GM19025 (cell line): ENCODE data around the gene FIGN.

Experiments used
- ATAC-seq: cut with Tn5 transposase; IDR thresholded peaks from one replicate; pipeline ENCODE4 v1.9.1; 2021; ENCODE audit warnings: mild to moderate bottlenecking, low read depth, moderate library complexity; ENCODE audit not compliant: unreplicated experiment

FIGN gene

DNA sequence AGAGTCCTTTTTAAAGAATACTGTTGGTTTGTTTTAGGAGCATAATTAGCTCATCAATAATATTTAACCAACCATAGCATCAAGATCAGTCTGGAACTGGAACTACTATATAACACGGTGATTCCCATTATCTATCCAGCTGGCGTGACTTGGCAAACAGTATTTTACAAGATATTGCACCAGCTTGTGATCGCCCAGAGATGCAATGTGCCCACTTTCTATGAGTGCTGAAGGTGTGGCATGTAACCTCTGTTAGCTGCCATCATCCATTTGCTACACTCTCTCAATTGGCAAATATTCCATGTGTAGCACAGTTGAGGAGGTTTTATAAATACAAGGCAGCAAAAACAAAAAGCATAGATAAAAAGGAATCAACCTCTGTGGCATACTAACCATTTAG lies 64.9 kb downstream of the FIGN start:
- ATAC-seq, result no peak

DNA sequence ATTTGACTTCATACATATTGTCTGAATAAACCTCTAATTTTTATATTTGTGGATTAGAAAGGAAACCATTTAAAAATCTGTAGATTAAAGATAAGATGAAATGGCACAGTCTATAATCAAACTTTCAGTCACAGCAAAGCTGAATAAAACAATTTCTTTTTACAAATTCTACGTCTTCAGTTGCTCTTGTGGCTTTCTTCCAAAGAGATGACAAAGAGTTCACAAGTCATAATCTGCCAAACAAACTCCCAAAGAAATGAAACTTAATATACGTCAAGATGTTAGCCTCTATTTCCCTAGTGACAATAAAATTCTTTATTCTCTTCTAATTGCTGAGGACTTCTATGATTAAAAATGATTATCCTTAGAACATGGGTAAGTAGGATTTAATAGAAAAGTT lies 66.3 kb downstream of the FIGN start:
- no peak for ATAC-seq

DNA sequence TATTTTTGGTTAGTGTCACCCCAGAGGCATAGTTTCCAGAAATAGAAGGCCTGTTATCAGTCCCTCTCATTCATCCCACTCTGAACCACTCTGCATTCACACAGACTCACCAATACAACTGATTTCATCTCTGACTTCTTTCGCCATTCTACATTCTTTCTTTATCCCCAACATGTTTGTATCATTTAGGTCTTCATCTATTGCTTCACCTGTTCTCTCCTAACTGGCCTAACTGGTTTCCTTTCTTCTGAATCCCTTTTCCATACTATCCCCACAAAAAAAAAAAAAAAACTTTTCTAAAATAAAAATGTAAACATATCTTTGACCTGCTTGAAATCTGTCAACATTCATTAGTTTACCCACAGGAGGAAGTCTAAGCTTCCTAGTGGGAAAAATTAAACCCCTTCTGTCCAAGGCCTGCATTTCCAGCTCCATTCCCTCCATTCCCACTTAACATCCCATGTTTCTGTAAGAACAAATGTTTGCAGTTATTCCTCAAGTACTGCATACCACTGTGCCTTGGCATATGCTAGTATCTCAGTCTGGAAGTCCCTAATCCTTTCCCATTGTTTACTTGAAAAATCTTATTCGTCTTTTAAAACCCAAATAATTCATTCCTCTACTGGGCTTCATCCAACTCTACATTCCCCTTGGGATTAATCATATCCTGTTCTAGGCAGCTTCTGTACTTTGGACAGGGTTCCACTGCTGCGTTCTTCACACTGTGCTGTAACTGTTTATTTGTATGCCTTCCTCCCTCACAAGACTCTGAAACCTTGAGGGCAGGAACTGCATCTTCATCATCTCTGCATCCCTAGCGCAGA lies 68.5 kb downstream of the FIGN start:
- no peak for ATAC-seq

DNA sequence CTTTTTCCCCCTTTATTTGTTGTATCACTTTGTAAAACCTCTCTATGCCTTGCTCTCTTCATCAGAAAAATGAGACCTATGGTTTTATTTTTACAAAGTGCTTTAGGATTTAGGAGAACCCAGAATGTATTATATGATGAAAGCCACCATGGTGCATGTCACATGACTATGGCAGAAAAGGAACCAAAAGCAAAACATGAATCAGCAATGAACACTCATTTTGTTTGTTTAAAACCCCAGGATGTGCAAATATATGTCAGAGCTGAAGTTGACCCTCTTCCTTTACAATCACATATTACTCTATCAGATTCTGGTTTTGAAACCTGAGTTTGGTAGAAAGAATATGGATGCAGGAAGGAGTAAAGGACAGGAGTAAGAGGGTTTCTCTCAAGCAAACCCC lies 70.0 kb downstream of the FIGN start:
- ATAC-seq, result no peak

DNA sequence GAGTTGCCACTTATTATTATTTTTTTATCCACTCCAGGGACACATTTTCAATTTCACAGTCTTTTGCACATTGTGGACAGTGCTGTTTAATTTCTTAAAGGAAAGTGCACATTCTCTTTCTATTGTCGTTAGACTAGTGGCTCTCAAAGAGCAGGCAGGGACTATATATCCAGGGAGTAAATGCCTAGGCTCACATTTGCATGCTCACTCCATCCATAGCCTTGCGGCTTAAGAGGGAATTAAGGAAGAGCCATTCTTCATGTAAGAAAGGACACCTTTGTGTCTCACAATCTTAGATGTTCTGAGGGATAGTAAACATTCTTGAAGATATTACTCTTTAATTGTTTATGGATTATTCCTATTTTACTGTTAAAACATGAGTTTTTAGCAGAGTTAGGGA lies 70.8 kb downstream of the FIGN start:
- no peak for ATAC-seq

DNA sequence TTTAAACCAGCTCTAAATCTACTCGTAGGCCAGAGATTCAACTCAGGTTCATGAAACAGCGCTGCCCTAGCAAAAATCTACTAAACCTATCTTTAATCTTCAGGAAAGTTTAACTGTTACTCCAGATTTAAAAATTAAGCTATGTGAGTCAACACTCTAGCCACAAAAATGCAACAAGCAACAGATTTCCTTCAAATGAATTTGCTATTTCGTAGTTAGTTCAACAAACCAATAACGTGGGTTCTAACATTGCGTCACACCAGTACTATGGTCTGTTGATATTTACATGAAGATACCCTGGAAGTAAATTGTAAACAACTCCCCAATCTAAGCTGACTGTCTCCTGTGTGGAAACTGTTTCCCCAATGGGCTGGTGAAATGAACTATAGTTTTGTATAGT lies 71.2 kb downstream of the FIGN start:
- ATAC-seq, result no peak

DNA sequence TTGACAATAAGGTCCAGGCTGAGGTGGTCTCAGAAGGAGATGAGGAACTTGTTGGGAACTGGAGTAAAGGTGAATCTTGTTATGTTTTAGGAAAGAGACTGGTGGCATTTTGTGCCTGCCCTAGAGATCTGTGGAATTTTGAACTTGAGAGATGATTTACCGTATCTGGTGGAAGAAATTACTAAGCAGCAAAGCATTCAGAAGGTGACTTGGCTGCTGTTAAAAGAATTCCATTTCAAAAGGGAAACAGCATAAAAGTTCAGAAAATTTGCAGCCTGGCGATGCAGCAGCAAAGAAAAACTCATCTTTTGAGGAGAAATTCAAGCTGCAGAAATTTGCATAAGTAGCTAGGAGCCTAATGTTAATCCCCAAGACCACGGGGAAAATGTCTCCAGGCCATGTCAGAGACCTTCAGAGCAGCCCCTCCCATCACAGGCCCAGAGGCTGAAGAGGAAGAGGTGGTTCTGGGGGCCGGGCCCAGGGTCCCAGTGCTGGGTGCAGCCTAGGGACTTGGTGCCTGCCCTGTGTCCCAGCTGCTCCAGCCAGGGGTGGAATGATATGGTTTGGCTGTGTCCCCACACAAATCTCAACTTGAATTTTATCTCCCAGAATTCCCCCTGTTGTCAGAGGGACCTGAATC lies 73.5 kb downstream of the FIGN start:
- no peak for ATAC-seq

DNA sequence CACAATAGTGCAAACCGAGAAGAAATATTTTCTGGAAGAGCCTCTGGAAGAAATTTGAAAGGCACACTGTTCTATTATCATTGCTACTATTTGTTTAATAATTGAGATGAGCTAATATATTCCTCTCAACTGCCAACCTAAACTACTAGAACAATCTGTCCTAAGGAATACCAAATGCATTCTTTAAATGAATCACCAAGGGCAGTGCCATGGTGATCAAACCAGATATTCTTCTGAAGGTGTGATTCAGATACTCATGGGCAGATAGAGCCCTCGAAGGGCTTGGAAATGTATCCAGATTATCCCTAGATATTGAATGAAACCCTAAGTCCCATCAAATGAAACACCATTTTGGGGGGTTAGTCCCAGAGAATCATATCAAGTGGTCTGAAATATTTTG lies 76.6 kb downstream of the FIGN start:
- ATAC-seq, result no peak

DNA sequence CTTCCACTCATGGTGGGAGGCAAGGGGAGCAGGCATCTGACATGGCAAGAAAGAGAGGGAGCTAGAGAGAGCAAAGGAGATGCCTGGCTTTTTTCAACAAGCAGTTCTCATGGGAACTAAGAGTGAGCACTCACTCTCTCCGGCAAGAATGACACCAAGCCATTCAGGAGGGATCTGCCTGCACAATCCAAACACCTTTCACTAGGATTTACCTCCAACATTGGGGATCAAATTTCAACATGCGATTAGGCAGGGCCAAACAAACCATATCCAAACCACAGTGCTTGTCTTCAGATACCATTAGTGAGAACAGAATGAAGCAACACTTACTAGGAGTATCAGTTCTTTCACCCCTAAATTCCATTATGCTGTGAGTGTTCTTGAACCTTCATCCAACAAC lies 77.3 kb downstream of the FIGN start:
- no peak for ATAC-seq

DNA sequence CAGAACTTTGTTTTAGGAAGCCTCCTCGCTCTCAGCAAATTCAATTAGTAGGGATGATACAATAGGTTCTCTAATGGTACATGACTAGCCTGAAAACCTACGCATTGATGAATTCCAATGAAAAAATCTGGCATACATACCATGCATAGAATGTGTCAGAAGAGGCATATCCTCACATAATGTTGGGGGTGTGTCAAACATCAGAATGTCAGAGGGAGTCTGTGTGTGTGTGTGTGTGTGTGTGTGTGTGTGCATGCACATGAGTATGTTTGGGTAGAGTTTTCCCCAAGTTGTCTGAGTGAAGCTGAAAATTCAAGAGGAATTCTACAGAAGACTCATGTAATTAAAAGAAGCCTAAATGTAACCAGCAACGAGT lies 78.5 kb downstream of the FIGN start:
- no peak for ATAC-seq

DNA sequence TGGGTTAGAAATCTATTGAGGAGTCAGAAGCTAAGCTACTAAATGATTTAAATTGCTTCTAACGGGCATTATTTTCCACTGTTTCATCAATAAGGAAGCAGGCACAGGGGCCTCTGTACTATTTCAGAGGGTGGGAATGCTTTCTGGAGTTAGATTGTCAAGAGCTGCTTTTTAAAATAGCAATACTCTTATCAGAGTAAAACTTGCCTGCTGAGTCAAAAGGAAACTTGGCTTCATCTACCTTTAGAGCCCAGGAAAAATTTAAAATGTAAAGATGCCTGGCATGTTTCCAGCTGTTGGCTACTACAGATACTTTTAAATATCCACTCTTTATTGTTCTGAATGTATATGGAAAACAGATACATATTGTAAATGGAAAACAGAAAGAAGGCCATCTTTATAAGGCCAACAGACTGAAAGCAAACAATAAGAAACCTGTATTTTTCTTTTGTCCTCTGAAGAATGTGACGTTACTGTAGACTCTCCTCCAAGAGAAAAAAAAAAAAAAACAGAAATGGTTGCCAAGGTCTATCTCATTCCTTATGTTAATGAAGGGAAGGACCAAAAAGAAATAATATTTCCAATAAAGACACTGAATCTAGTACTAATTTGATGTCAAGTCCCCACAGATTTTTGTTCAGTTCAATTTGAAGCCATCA lies 79.1 kb downstream of the FIGN start:
- no peak for ATAC-seq

DNA sequence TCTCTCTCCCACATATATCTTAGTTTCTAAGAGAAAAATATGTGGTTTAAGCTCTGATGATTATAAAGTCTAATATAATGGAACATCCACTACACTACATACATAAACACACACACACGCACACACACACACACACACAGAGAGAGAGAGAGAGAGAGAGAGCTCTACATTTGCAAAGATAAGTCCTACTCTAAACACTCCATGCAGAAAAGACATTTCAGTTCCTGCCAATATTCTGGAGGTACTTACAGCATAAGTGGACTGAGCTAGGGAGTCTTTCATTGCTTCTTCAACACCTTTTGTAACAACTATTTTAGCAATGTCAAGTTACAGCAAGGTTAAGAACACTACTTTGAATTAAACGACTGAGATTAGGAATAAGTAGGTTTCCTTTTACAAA lies 80.1 kb downstream of the FIGN start:
- no peak for ATAC-seq

DNA sequence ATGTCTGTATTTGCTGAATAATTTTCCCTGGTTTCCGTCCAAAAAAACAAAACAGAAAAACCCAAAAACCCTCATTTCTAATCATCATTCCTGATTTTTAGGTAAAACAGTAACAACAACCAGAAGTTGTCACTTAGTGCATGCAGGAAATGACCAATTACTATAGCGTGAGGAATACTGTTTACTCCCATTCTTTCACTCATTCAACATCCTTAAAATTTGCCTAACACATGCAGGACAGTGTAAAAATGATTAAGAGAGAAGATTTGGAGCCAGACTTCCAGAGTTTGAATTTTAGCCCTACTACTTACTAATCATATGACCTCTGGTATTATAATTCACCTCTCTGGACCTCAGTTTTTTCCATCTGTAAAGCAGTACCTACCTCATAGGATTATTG lies 83.1 kb downstream of the FIGN start:
- ATAC-seq, result no peak

DNA sequence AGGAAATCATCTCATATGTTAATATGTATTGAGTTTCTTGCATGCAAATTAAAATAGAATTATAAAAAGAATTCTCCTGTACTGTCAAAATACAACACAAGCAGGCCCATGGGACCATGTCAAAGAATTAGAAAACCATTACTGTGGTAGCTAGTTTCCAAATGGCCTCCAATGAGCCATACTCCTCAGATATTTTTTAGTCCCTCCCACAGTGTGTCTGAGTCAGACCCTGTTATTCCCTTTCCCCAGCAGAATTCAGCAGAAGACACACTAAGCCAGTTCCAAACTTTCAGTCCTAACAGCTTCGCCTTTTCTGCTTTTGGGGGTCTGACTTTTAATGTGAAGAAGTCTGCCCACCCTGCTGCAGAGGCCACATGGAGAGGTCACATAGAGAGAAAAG lies 86.7 kb downstream of the FIGN start:
- ATAC-seq, result no peak

DNA sequence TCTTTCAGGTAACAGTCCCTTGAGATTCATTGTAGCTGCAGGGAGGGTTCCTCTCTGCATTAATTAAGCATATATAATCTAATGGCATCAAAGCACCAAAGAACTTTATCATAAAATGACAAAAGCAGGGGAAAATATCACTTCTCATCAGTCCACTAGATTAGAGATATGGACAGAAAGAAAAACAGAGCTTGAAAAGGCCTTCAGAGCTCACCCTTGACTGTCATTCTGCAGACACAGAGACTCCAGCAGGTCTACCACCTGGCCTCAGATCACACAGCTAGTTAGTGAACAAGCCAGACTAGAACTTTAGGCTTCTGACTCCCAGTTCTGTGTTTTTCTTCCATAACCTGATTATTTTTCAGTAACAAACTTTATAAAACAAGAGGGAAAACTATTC lies 88.5 kb downstream of the FIGN start:
- no peak for ATAC-seq

DNA sequence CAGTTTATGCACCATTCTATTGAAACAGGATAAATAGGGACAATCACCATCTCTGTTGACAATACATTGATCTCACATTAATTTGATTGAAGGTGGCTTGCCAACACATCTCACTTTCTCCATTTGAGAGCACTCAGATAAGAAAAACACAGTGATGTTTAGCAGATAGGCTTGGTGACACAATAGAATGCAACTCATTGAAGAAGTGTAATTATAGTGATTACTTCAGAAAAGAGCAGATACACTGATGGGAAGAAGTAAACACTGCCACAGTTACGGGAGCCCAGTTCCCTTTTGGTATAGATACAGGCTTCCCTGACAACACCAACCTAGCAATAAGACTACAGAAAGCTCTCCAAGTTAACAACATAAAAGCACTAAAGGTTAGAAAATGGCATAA lies 89.1 kb downstream of the FIGN start:
- ATAC-seq, result no peak

DNA sequence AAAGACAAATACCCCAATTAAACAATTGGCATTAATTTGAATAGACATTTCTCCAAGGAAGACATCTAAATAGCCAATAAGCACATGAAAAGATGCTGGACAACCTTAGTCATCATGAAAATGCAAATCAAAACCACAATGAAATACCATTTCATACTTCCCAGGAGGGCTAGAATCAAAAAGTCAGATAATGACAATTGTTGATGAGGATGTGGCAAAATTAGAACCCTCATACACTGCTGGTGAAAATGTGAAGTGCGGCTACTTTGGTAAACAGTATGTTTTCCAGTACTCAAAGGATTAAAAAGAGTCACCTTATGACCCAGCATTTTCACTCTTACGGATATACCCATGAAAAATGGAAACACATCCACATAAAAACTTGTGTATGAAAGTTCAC lies 91.6 kb downstream of the FIGN start:
- ATAC-seq, result no peak

DNA sequence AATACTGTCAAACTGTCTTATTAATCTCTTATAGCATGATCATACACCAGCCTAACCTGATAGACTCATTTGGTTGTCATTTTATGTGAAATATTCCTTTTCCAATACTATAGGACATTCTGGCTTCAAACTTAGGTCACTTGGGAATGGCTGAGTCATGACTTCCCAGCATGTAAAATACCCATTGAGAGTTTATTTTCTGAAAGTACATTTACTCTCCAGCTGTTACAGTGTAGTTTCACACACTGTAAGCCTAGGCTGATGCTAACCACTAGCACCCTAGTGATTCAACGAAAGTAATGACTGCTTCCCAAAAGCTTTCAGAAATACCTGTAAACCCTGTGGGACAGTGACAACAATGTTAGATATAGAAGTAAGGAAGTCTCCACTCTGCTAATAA lies 93.8 kb downstream of the FIGN start:
- ATAC-seq, result no peak

DNA sequence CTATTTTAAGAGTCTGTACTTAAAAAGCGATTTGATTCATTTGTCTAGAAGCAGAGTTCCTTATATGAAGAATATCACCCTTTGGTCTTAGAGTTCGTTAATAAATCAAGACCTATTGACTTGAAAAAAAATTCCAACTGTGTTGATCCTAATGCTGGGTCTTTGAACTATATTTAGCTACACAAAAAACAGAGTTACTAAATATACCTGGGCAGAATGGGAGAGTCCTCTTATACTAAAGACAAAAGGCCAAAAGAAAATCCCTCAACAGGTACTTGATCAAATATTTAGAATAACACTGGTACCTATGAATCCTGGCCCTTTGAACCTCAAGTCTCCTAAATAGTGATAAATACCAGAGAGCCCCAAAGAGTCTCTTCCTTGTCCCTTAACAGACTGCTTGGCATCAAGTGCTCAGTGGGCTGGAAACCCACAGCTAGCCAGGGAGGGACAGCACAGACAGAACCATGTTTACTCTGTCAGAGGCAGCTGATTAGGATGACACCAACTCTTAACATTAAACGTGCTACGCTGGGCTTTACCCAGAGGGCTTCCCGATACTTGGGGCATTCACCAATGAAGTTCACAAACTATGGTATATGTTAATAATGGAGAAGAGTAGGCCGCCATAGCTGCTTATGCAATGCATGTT lies 95.1 kb downstream of the FIGN start:
- no peak for ATAC-seq

DNA sequence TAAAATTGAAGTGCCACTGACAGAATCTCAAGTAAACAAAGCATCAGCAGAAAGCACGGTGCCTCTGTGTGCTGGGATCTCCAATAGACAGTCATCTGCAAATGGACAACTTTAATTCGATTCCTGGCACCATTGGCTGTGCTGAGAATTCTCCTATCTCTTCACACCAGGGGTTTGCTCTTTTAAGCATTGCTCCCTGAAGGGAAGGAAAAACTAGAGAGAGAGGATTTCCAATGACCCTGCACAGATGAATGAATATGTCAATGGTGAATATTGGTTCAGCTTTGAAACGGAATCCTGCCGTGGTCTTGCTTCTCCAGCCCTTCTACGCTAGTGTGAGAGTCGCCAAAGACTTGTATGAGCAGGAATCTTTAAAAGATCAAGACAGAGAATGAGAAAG lies 97.9 kb downstream of the FIGN start:
- ATAC-seq, result no peak

DNA sequence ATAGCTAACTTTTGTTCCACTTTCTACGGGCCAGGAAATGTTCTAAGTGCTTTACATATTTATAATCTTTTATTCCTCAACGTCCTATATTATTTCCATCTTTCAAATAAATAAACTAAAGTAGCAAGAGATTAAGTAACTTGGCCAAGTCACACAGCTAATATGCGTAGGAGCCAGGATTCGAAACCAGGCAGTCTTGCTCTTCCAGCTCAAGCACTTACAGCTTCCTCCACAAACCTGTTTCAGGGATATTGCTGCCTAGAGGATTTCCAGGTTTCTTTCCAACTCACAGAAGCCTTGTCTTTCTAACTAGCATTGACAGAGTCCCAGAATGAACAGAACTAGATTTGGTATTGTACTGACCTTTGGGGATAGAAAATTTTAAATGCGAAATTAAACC lies 102.5 kb downstream of the FIGN start:
- ATAC-seq, result no peak
